ENCODE results near the gene ACSM2B.
"Not testable (repeated sequence)": the region's sequence is repeated elsewhere in the genome, so short reads cannot be mapped to it uniquely, and the experiment has no call there.

DNA sequence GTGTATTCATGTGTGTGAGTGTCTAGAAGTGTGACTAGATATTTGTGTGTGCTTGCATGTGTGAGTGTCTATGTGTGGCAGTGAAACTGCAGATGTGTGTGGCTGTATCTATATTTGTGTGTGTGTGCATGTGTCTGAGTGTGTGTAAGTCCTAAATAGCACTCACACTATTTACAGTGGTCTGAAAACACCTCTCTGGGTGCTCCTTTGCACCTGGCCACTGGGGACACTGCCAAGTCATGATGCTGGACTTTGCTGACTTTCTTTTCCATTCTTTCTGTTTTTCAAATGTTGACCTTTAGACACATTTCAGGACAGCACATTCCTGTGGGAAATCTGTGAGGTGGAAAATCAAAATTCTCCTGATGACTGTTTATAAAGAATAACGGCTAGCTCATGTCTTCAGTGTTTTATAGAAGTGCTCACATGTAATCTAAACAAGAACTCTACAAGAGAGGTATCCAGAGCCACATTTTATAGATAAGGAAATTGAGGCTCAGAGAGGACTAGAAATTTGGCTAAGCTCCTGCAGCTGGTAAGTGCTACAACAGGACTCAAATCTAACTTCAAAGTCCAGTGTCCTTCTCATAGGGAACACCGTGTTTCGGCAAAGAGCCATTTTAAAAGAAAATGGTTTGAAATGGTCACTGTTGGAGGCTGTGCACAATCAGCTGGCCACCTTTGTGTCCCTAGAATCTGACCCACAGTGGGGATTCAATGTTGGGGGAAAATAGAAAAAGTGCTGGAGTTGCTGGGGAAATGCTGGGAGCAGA is 4.5 kb upstream of the ACSM2B start:
- TF ChIP-seq POLR2A (IDR thresholded peaks at IDR 0.05) = not testable (repeated sequence)
- TF ChIP-seq, protein P1, sequence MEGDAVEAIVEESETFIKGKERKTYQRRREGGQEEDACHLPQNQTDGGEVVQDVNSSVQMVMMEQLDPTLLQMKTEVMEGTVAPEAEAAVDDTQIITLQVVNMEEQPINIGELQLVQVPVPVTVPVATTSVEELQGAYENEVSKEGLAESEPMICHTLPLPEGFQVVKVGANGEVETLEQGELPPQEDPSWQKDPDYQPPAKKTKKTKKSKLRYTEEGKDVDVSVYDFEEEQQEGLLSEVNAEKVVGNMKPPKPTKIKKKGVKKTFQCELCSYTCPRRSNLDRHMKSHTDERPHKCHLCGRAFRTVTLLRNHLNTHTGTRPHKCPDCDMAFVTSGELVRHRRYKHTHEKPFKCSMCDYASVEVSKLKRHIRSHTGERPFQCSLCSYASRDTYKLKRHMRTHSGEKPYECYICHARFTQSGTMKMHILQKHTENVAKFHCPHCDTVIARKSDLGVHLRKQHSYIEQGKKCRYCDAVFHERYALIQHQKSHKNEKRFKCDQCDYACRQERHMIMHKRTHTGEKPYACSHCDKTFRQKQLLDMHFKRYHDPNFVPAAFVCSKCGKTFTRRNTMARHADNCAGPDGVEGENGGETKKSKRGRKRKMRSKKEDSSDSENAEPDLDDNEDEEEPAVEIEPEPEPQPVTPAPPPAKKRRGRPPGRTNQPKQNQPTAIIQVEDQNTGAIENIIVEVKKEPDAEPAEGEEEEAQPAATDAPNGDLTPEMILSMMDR (IDR thresholded peaks at IDR 0.05) = not testable (repeated sequence)

Data from right lobe of liver (tissue), 4 donors.